K562 (cell line): ENCODE data around the gene CRY2. TPM values are rescaled to one million over a fixed set of nuclear protein-coding genes. Genes with fewer than 3 reads are reported as not detected.

Source experiments
- CHD1 ChIP-seq: fragments of 200-600 bp; sonication (generic); IDR thresholded peaks from one replicate; pipeline ENCODE4 v1.6.1; 2012; ENCODE audit warnings: mild to moderate bottlenecking, moderate library complexity, low read length, inconsistent platforms
- DACH1 ChIP-seq: fragments of 450-650 bp; IDR thresholded peaks from 2 replicates; pipeline ENCODE4 v1.6.1; 2018; ENCODE audit not compliant: partially characterized antibody
- DIDO1 ChIP-seq: fragments of 450-650 bp; IDR thresholded peaks from 2 replicates; pipeline ENCODE4 v1.6.1; 2016; ENCODE audit warnings: low read depth, missing biosample characterization, missing genetic modification characterization
- FOXK2 ChIP-seq, 2 experiments: fragments of 450-650 bp; IDR thresholded peaks in 1 of 2; conservative IDR thresholded peaks in 1 of 2; 2 replicates each; pipeline ENCODE4 v1.6.1; 2016; ENCODE audit warnings: low read depth in 2 of 2, mild to moderate bottlenecking in 1 of 2
- KAT2B ChIP-seq: IDR thresholded peaks from one replicate; pipeline ENCODE4 v1.6.1; 2012; ENCODE audit warnings: low read depth, mild to moderate bottlenecking, control low read depth, inconsistent platforms, low read length, moderate library complexity
- NFRKB ChIP-seq: fragments of 450-650 bp; IDR thresholded peaks from 2 replicates; pipeline ENCODE4 v1.6.1; 2016; ENCODE audit warnings: low read depth
- PHTF2 ChIP-seq: fragments of 250-450 bp; sonication (Bioruptor Pico); IDR thresholded peaks from 2 replicates; pipeline ENCODE4 v1.5.0; 2021; ENCODE audit warnings: mild to moderate bottlenecking
- PTTG1 ChIP-seq: fragments of 450-650 bp; IDR thresholded peaks from 2 replicates; pipeline ENCODE4 v1.6.1; 2016; ENCODE audit warnings: low read depth, mild to moderate bottlenecking, missing genetic modification characterization, missing compliant biosample characterization
- RBFOX2 ChIP-seq: fragments of 200-400 bp; formaldehyde crosslinking; IDR thresholded peaks from 2 replicates; pipeline ENCODE4 v1.6.1; 2017; ENCODE audit warnings: low read depth, mild to moderate bottlenecking, low read length, moderate library complexity
- RFX1 ChIP-seq: fragments of 450-650 bp; IDR thresholded peaks from 2 replicates; pipeline ENCODE4 v1.6.1; 2016; ENCODE audit warnings: mild to moderate bottlenecking, moderate library complexity
- SNRNP70 ChIP-seq: fragments of 200-400 bp; formaldehyde crosslinking; optimal IDR thresholded peaks from 2 replicates; pipeline ENCODE3; 2017; ENCODE audit warnings: low read depth, low read length
- TCF7 ChIP-seq: sonication (generic); IDR thresholded peaks from 2 replicates; pipeline ENCODE4 v1.6.1; 2016; ENCODE audit warnings: antibody characterized with exemption, borderline replicate concordance
- ZBTB7A ChIP-seq: IDR thresholded peaks from 2 replicates; pipeline ENCODE4 v1.6.1; 2011; ENCODE audit warnings: low read depth, mild to moderate bottlenecking, low read length, moderate library complexity, borderline replicate concordance; ENCODE audit not compliant: control insufficient read depth
- ZFP1 ChIP-seq: fragments of 450-650 bp; formaldehyde crosslinking; IDR thresholded peaks from 2 replicates; pipeline ENCODE4 v1.4.0; 2020; ENCODE audit warnings: mild to moderate bottlenecking, mixed read lengths
- ZKSCAN8 ChIP-seq: fragments of 200-800 bp; sonication (Bioruptor generic); IDR thresholded peaks from 2 replicates; pipeline ENCODE4 v1.6.1; 2016; ENCODE audit warnings: missing genetic modification characterization, missing compliant biosample characterization
- ZNF57 ChIP-seq: fragments of 450-650 bp; formaldehyde crosslinking; IDR thresholded peaks from 2 replicates; pipeline ENCODE4 v1.4.0; 2020; ENCODE audit warnings: mild to moderate bottlenecking, moderate library complexity
- ZNF830 ChIP-seq: fragments of 250-450 bp; sonication (Bioruptor Pico); IDR thresholded peaks from 2 replicates; pipeline ENCODE4 v1.5.0; 2021; ENCODE audit warnings: mild to moderate bottlenecking
- polyA plus RNA-seq, 8 experiments: library from polyadenylated mRNA; depleted of rRNA in 4 of 8; stranded (reverse) in 5 of 8; unstranded in 3 of 8; fragments of >200 nt; fragmentation: Nextera tagmentation in 2 of 8; fragmentation: Illumina TruSeq in 1 of 8; extraction: Ambion mirVana in 2 of 8; extraction: Trizol in 1 of 8; gene quantifications; 2 replicates each; pipeline versions ENCODE4 v1.2.1 to v1.2.3, GENCODE V29; 2011 to 2014; ENCODE audit warnings: inconsistent platforms in 1 of 8, missing spikeins in 1 of 8
- total RNA-seq, 7 experiments: library from RNA; depleted of rRNA in 6 of 7; stranded (reverse); fragments of >200 nt in 6 of 7; fragmentation: Illumina TruSeq in 2 of 7; extraction: Trizol in 2 of 7; gene quantifications; 2 replicates each; pipeline versions ENCODE4 v1.2.1 to v1.2.3, GENCODE V29; 2011 to 2021; ENCODE audit warnings: low replicate concordance in 1 of 7
- TF ChIP-seq, protein P1 (sequence below): fragments of 450-650 bp; conservative IDR thresholded peaks from 2 replicates; pipeline ENCODE4 v1.6.1; 2016; ENCODE audit warnings: missing genetic modification characterization, low read depth, mild to moderate bottlenecking, control low read depth, missing compliant biosample characterization
- TF ChIP-seq, protein P2 (sequence below): fragments of 250-450 bp; sonication (Bioruptor Pico); IDR thresholded peaks from 2 replicates; pipeline ENCODE4 v1.5.0; 2020; ENCODE audit warnings: mild to moderate bottlenecking, borderline replicate concordance
- TF ChIP-seq, protein P3 (sequence below), 2 experiments: fragments of 450-650 bp in 1 of 2; sonication (generic) in 1 of 2; formaldehyde crosslinking; conservative IDR thresholded peaks; 2 replicates each; pipeline versions ENCODE4 v1.4.0 to v1.8.1; 2020 to 2022; ENCODE audit warnings: mild to moderate bottlenecking in 1 of 2, missing genetic modification reagents in 1 of 2
- TF ChIP-seq, protein P4 (sequence below): IDR thresholded peaks from 2 replicates; pipeline ENCODE4 v1.6.1; 2016; ENCODE audit warnings: missing genetic modification characterization, missing compliant biosample characterization

The CRY2 gene
- total and polyA plus RNA-seq, 9 of the 15 experiments (the other 6 are each of a cell fraction or from before 2014, with no cell fraction given), result 2.3 to 23.9 (median 14.8) TPM

DNA sequence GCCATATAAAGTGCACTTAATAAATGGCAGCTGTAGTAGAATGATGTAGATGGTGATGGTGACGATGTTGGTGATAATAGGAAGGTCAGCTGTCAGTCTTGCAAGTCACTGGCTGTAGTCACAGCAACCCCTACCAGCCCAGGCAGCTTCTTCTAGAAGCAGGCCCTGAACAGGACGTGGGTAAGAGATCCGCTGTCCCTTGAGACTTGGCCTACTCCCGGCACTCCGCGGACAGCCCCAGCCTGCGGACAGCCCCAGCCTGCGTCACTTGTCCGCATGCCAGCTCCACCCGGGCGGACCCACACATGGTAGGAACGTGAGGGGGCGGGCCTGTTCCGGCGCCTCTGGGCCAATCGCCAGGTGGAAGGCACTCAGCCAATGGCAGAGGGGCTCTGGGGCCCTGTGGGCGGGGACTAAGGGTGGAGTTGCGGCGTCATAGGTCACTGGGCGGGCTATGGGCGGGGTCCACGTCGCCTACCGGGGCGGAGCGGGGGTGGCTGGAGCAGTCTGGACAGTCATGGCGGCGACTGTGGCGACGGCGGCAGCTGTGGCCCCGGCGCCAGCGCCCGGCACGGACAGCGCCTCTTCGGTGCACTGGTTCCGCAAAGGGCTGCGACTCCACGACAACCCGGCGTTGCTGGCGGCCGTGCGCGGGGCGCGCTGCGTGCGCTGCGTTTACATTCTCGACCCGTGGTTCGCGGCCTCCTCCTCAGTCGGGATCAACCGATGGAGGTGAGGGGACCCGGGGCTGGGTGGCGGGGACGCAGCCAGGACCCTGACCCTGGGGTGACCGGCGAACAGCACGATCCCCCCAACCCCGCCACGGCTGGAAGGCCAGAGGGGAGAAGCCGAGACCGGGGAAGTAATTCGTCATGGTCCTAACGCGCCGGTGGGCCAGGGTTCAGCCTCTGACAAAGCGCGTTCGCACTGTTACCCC is at the start of gene CRY2 (continued):
- no peak for TF ChIP-seq PTTG1 (tag)
- TF ChIP-seq DACH1, result peak; percentile 28
- no peak for TF ChIP-seq ZBTB7A
- TF ChIP-seq CHD1, result peak; percentile 86
- TF ChIP-seq ZNF57 (CRISPR knock-in tag), result no peak
- TF ChIP-seq, protein P1, sequence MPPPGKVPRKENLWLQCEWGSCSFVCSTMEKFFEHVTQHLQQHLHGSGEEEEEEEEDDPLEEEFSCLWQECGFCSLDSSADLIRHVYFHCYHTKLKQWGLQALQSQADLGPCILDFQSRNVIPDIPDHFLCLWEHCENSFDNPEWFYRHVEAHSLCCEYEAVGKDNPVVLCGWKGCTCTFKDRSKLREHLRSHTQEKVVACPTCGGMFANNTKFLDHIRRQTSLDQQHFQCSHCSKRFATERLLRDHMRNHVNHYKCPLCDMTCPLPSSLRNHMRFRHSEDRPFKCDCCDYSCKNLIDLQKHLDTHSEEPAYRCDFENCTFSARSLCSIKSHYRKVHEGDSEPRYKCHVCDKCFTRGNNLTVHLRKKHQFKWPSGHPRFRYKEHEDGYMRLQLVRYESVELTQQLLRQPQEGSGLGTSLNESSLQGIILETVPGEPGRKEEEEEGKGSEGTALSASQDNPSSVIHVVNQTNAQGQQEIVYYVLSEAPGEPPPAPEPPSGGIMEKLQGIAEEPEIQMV (tag), result no peak
- TF ChIP-seq, protein P2, sequence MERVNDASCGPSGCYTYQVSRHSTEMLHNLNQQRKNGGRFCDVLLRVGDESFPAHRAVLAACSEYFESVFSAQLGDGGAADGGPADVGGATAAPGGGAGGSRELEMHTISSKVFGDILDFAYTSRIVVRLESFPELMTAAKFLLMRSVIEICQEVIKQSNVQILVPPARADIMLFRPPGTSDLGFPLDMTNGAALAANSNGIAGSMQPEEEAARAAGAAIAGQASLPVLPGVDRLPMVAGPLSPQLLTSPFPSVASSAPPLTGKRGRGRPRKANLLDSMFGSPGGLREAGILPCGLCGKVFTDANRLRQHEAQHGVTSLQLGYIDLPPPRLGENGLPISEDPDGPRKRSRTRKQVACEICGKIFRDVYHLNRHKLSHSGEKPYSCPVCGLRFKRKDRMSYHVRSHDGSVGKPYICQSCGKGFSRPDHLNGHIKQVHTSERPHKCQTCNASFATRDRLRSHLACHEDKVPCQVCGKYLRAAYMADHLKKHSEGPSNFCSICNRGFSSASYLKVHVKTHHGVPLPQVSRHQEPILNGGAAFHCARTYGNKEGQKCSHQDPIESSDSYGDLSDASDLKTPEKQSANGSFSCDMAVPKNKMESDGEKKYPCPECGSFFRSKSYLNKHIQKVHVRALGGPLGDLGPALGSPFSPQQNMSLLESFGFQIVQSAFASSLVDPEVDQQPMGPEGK, result no peak
- TF ChIP-seq FOXK2 (conservative IDR thresholded peaks at IDR 0.05 in 1 of 2, IDR thresholded peaks at IDR 0.05 in 1 of 2; ENCODE audit: low read depth in 2 of 2), result peak; percentile 71 to 87
- no peak for TF ChIP-seq TCF7
- TF ChIP-seq, protein P3, sequence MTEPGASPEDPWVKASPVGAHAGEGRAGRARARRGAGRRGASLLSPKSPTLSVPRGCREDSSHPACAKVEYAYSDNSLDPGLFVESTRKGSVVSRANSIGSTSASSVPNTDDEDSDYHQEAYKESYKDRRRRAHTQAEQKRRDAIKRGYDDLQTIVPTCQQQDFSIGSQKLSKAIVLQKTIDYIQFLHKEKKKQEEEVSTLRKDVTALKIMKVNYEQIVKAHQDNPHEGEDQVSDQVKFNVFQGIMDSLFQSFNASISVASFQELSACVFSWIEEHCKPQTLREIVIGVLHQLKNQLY (CRISPR knock-in tag; conservative IDR thresholded peaks at IDR 0.05), result no peak
- TF ChIP-seq PHTF2 (CRISPR knock-in tag), result no peak
- TF ChIP-seq RFX1, result peak; percentile 86
- no peak for TF ChIP-seq ZFP1 (CRISPR knock-in tag)
- TF ChIP-seq KAT2B, result no peak
- TF ChIP-seq ZNF830 (CRISPR knock-in tag), result 0 out of 2 replicates have a peak, but pooled peaks have one; percentile 54
- TF ChIP-seq NFRKB, result peak; percentile 62
- TF ChIP-seq DIDO1 (tag), result no peak
- no peak for TF ChIP-seq ZKSCAN8 (CRISPR knock-in tag)
- no peak for TF ChIP-seq SNRNP70
- TF ChIP-seq, protein P4, sequence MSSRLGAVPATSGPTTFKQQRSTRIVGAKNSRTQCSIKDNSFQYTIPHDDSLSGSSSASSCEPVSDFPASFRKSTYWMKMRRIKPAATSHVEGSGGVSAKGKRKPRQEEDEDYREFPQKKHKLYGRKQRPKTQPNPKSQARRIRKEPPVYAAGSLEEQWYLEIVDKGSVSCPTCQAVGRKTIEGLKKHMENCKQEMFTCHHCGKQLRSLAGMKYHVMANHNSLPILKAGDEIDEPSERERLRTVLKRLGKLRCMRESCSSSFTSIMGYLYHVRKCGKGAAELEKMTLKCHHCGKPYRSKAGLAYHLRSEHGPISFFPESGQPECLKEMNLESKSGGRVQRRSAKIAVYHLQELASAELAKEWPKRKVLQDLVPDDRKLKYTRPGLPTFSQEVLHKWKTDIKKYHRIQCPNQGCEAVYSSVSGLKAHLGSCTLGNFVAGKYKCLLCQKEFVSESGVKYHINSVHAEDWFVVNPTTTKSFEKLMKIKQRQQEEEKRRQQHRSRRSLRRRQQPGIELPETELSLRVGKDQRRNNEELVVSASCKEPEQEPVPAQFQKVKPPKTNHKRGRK (tag), result no peak
- TF ChIP-seq RBFOX2, result peak; percentile 95
